ENCODE results near the gene LSM11.

The LSM11 gene

GRCh38 chr5:157739388-157740228 lies 3.9 kb upstream of the LSM11 start:
- Histone ChIP-seq H3K4me1 (ENCODE audit: control insufficient read depth, insufficient read depth, low read length) (peaks cover 10% of the 10 kb centered on the region), H3K9ac (ENCODE audit: low read length) (no peak overlapping the region), H3K36me3 (ENCODE audit: control insufficient read depth, insufficient read depth, low read length) (no peaks in the 10 kb centered on the region), H3K4me3 (ENCODE audit: low read length) (no peak overlapping the region), H3K9me3 (ENCODE audit: control insufficient read depth, low read length) (no peaks in the 10 kb centered on the region), H3K27me3 (ENCODE audit: control insufficient read depth, insufficient read depth, low read length) (no peaks in the 10 kb centered on the region)

GRCh38 chr5:157740229-157740610 lies 3.3 kb upstream of the LSM11 start:
- H3K27me3 ChIP-seq (ENCODE audit: control insufficient read depth, insufficient read depth, low read length) = no peaks in the 10 kb centered on the region
- H3K4me1 ChIP-seq (ENCODE audit: control insufficient read depth, insufficient read depth, low read length) = peaks cover 10% of the 10 kb centered on the region
- no peaks in the 10 kb centered on the region for H3K36me3 ChIP-seq (ENCODE audit: control insufficient read depth, insufficient read depth, low read length)
- no peak overlapping the region for H3K4me3 ChIP-seq (ENCODE audit: low read length)
- no peak overlapping the region for H3K9ac ChIP-seq (ENCODE audit: low read length)
- H3K9me3 ChIP-seq (ENCODE audit: control insufficient read depth, low read length) = no peaks in the 10 kb centered on the region

- Histone ChIP-seq H3K36me3 (ENCODE audit: control insufficient read depth, insufficient read depth, low read length) (no peaks in the 10 kb centered on the region), H3K4me3 (ENCODE audit: low read length) (no peak overlapping the region), H3K9me3 (ENCODE audit: control insufficient read depth, low read length) (no peaks in the 10 kb centered on the region), H3K27me3 (ENCODE audit: control insufficient read depth, insufficient read depth, low read length) (no peaks in the 10 kb centered on the region), H3K9ac (ENCODE audit: low read length) (no peak overlapping the region), H3K4me1 (ENCODE audit: control insufficient read depth, insufficient read depth, low read length) (peaks cover 10% of the 10 kb centered on the region)
Observed at GRCh38 chr5:157741131-157741530, 2.4 kb upstream of the LSM11 start.

GRCh38 chr5:157744051-157745011 lies 819 bp downstream of the LSM11 start:
- Histone ChIP-seq H3K4me3 (ENCODE audit: low read length) (peak overlapping the region; percentile 67), H3K36me3 (ENCODE audit: control insufficient read depth, insufficient read depth, low read length) (no peaks in the 10 kb centered on the region), H3K4me1 (ENCODE audit: control insufficient read depth, insufficient read depth, low read length) (peaks cover 10% of the 10 kb centered on the region), H3K9ac (ENCODE audit: low read length) (peak overlapping the region; percentile 77), H3K27me3 (ENCODE audit: control insufficient read depth, insufficient read depth, low read length) (no peaks in the 10 kb centered on the region), H3K9me3 (ENCODE audit: control insufficient read depth, low read length) (no peaks in the 10 kb centered on the region)

GRCh38 chr5:157745041-157745456 lies 1.5 kb downstream of the LSM11 start:
- Histone ChIP-seq H3K9ac (ENCODE audit: low read length) (no peak overlapping the region), H3K27me3 (ENCODE audit: control insufficient read depth, insufficient read depth, low read length) (no peaks in the 10 kb centered on the region), H3K4me3 (ENCODE audit: low read length) (no peak overlapping the region), H3K9me3 (ENCODE audit: control insufficient read depth, low read length) (no peaks in the 10 kb centered on the region), H3K4me1 (ENCODE audit: control insufficient read depth, insufficient read depth, low read length) (peaks cover 10% of the 10 kb centered on the region), H3K36me3 (ENCODE audit: control insufficient read depth, insufficient read depth, low read length) (no peaks in the 10 kb centered on the region)

- H3K27me3 ChIP-seq (ENCODE audit: control insufficient read depth, insufficient read depth, low read length) = no peaks in the 10 kb centered on the region
- no peaks in the 10 kb centered on the region for H3K36me3 ChIP-seq (ENCODE audit: control insufficient read depth, insufficient read depth, low read length)
- peaks cover 10% of the 10 kb centered on the region for H3K4me1 ChIP-seq (ENCODE audit: control insufficient read depth, insufficient read depth, low read length)
- no peak overlapping the region for H3K9ac ChIP-seq (ENCODE audit: low read length)
- H3K9me3 ChIP-seq (ENCODE audit: control insufficient read depth, low read length) = no peaks in the 10 kb centered on the region
- H3K4me3 ChIP-seq (ENCODE audit: low read length) = no peak overlapping the region
Observed at GRCh38 chr5:157747173-157747740, 3.7 kb downstream of the LSM11 start.

- no peaks in the 10 kb centered on the region for H3K36me3 ChIP-seq (ENCODE audit: control insufficient read depth, insufficient read depth, low read length)
- no peak overlapping the region for H3K9ac ChIP-seq (ENCODE audit: low read length)
- no peak overlapping the region for H3K4me3 ChIP-seq (ENCODE audit: low read length)
- no peaks in the 10 kb centered on the region for H3K27me3 ChIP-seq (ENCODE audit: control insufficient read depth, insufficient read depth, low read length)
- H3K9me3 ChIP-seq (ENCODE audit: control insufficient read depth, low read length) = no peaks in the 10 kb centered on the region
- peaks cover 8% of the 10 kb centered on the region for H3K4me1 ChIP-seq (ENCODE audit: control insufficient read depth, insufficient read depth, low read length)
Observed at GRCh38 chr5:157747766-157748700, 4.5 kb downstream of the LSM11 start.

GRCh38 chr5:157748760-157749461 lies 5.4 kb downstream of the LSM11 start:
- H3K4me1 ChIP-seq (ENCODE audit: control insufficient read depth, insufficient read depth, low read length) = peaks cover 5% of the 10 kb centered on the region
- no peaks in the 10 kb centered on the region for H3K36me3 ChIP-seq (ENCODE audit: control insufficient read depth, insufficient read depth, low read length)
- no peak overlapping the region for H3K9ac ChIP-seq (ENCODE audit: low read length)
- no peak overlapping the region for H3K4me3 ChIP-seq (ENCODE audit: low read length)
- no peaks in the 10 kb centered on the region for H3K27me3 ChIP-seq (ENCODE audit: control insufficient read depth, insufficient read depth, low read length)
- no peaks in the 10 kb centered on the region for H3K9me3 ChIP-seq (ENCODE audit: control insufficient read depth, low read length)

GRCh38 chr5:157749462-157749799 lies 5.9 kb downstream of the LSM11 start:
- no peaks in the 10 kb centered on the region for H3K36me3 ChIP-seq (ENCODE audit: control insufficient read depth, insufficient read depth, low read length)
- H3K27me3 ChIP-seq (ENCODE audit: control insufficient read depth, insufficient read depth, low read length) = no peaks in the 10 kb centered on the region
- no peaks in the 10 kb centered on the region for H3K9me3 ChIP-seq (ENCODE audit: control insufficient read depth, low read length)
- H3K9ac ChIP-seq (ENCODE audit: low read length) = no peak overlapping the region
- peaks cover 1% of the 10 kb centered on the region for H3K4me1 ChIP-seq (ENCODE audit: control insufficient read depth, insufficient read depth, low read length)
- H3K4me3 ChIP-seq (ENCODE audit: low read length) = no peak overlapping the region

- H3K27me3 ChIP-seq (ENCODE audit: control insufficient read depth, insufficient read depth, low read length) = no peaks in the 10 kb centered on the region
- H3K4me1 ChIP-seq (ENCODE audit: control insufficient read depth, insufficient read depth, low read length) = no peaks in the 10 kb centered on the region
- no peak overlapping the region for H3K4me3 ChIP-seq (ENCODE audit: low read length)
- no peaks in the 10 kb centered on the region for H3K36me3 ChIP-seq (ENCODE audit: control insufficient read depth, insufficient read depth, low read length)
- H3K9ac ChIP-seq (ENCODE audit: low read length) = no peak overlapping the region
- no peaks in the 10 kb centered on the region for H3K9me3 ChIP-seq (ENCODE audit: control insufficient read depth, low read length)
Observed at GRCh38 chr5:157750320-157750719, 6.8 kb downstream of the LSM11 start.

GRCh38 chr5:157756122-157756521 lies 12.6 kb downstream of the LSM11 start:
- H3K36me3 ChIP-seq (ENCODE audit: control insufficient read depth, insufficient read depth, low read length) = no peaks in the 10 kb centered on the region
- H3K9me3 ChIP-seq (ENCODE audit: control insufficient read depth, low read length) = no peaks in the 10 kb centered on the region
- H3K9ac ChIP-seq (ENCODE audit: low read length) = no peak overlapping the region
- H3K4me3 ChIP-seq (ENCODE audit: low read length) = no peak overlapping the region
- no peaks in the 10 kb centered on the region for H3K27me3 ChIP-seq (ENCODE audit: control insufficient read depth, insufficient read depth, low read length)
- H3K4me1 ChIP-seq (ENCODE audit: control insufficient read depth, insufficient read depth, low read length) = no peaks in the 10 kb centered on the region

Measured in mucosa of stomach (tissue), 1 donor.